Gastrocnemius medialis (tissue), 4 donors: Measurements from ENCODE around the gene HOTAIR. TPM values are rescaled to one million over a fixed set of nuclear protein-coding genes. Genes with fewer than 3 reads are reported as not detected.

Source experiments
- ATAC-seq, 2 donors: fragments of 150-250 bp; one replicate each; pipeline ENCODE4 v1.9.1; 2016
- DNase-seq, 2 donors: peaks; one replicate each; pipeline ENCODE4 v3.0.0-alpha.2; 2019
- H3K27ac ChIP-seq, 4 donors: fragments of 200-600 bp; sonication (generic); 1 replicate in 1 of 4; 2 replicates in 3 of 4; pipeline ENCODE4 v1.5.1; 2016 to 2018; ENCODE audit warnings: mild to moderate bottlenecking in 2 of 4, moderate library complexity in 1 of 4
- H3K27me3 ChIP-seq, 3 donors: fragments of 200-600 bp; sonication (generic) in 2 of 3; 1 replicate in 1 of 3; 2 replicates in 2 of 3; pipeline versions ENCODE4 v1.5.1 to v1.6.0; 2016 to 2019; ENCODE audit warnings: mild to moderate bottlenecking in 1 of 3, moderate library complexity in 1 of 3
- H3K36me3 ChIP-seq, 2 donors: fragments of 200-600 bp; sonication (generic) in 1 of 2; one replicate each; pipeline ENCODE4 v1.5.1; 2017 to 2018
- H3K4me1 ChIP-seq, 2 donors: fragments of 200-600 bp; sonication (generic) in 1 of 2; one replicate each; pipeline ENCODE4 v1.5.1; 2016 to 2017; ENCODE audit warnings: mild to moderate bottlenecking in 2 of 2
- H3K4me3 ChIP-seq, 4 donors: fragments of 200-600 bp; sonication (generic) in 3 of 4; 1 replicate in 1 of 4; 2 replicates in 3 of 4; pipeline ENCODE4 v1.5.1; 2016 to 2019; ENCODE audit warnings: mild to moderate bottlenecking in 2 of 4
- H3K9me3 ChIP-seq, 3 donors: fragments of 200-600 bp; sonication (generic) in 2 of 3; 1 replicate in 1 of 3; 2 replicates in 2 of 3; pipeline ENCODE4 v1.5.1; 2016 to 2019
- CTCF ChIP-seq, 5 experiments: fragments of 450-650 bp in 3 of 5; fragments of 200-600 bp in 2 of 5; sonication (generic) in 2 of 5; IDR thresholded peaks in 4 of 5; conservative IDR thresholded peaks in 1 of 5; 1 replicate in 4 of 5; 2 replicates in 1 of 5; pipeline ENCODE4 v1.5.1; 2016 to 2019; ENCODE audit warnings: antibody characterized with exemption in 5 of 5, mild to moderate bottlenecking in 3 of 5, moderate library complexity in 3 of 5
- POLR2A ChIP-seq, 2 donors: fragments of 450-650 bp; IDR thresholded peaks; one replicate each; pipeline ENCODE4 v1.6.1; 2017; ENCODE audit warnings: antibody characterized with exemption in 2 of 2, mild to moderate bottlenecking in 2 of 2, moderate library complexity in 2 of 2
- in situ Hi-C, 4 donors: fragments of 200-750 bp; cut with MboI; loops; one replicate each; pipeline versions ENCODE4 v1.15.0 to v1.8.0; 2017; ENCODE audit warnings: low sequenced_read_pairs in 4 of 4
- intact Hi-C: fragments of 100-400 bp; cut with DNase I; formaldehyde crosslinking; loops from one replicate; pipeline ENCODE4 v1.15.1; 2023; ENCODE audit warnings: low total_unique reads
- total RNA-seq, 4 donors: library from RNA; depleted of rRNA; stranded (reverse); fragments of >200 nt; gene quantifications; one replicate each; pipeline versions ENCODE4 v1.1.0 to v1.2.3, GENCODE V29; 2016

Gene HOTAIR
- total RNA-seq, 4 donors from 2014 or later, result 0.35 to 0.83 (median 0.56) TPM; not detected in 1

- peaks cover 89 to 100% (median 90%) of the 10 kb centered on the region in 3 donors for H3K27me3 ChIP-seq
- H3K27ac ChIP-seq, result peak within 1 kb of the TSS; percentile 67 to 81 (median 76)
- H3K36me3 ChIP-seq, result no peaks in the 10 kb centered on the region
- no peak for TF ChIP-seq CTCF (IDR thresholded peaks at IDR 0.05 in 4 of 5, conservative IDR thresholded peaks at IDR 0.05 in 1 of 5)
- no peak for TF ChIP-seq POLR2A (IDR thresholded peaks at IDR 0.05)
- ATAC-seq (peak in 1 of 2 donors; percentile 4), DNase-seq (no peak)
- in situ Hi-C loops, result no loop called here
- H3K9me3 ChIP-seq, result no peaks in the 10 kb centered on the region
- intact Hi-C loops, result no loop called here
- H3K4me3 ChIP-seq, result peak within 1 kb of the TSS; percentile 55 to 64 (median 61)
- H3K4me1 ChIP-seq, result peaks cover 7 to 26% of the 10 kb centered on the region in 2 donors
These were observed 2.0 kb downstream of the HOTAIR start, which contains the start of gene HOXC11 for GRCh38 chr12:53972722-53973235. Gene HOXC11, plus strand, starts transcription at chr12:53973126. Its CDS starts 116 bp downstream, at chr12:53973242.

GRCh38 chr12:53972152-53972702 lies 2.5 kb downstream of the HOTAIR start:
- no peaks in the 10 kb centered on the region for H3K9me3 ChIP-seq
- H3K27me3 ChIP-seq, result peaks cover 85 to 99% (median 89%) of the 10 kb centered on the region in 3 donors
- H3K36me3 ChIP-seq, result no peaks in the 10 kb centered on the region
- no peak for TF ChIP-seq POLR2A (IDR thresholded peaks at IDR 0.05)
- no peak for TF ChIP-seq CTCF (IDR thresholded peaks at IDR 0.05 in 4 of 5, conservative IDR thresholded peaks at IDR 0.05 in 1 of 5)
- intact Hi-C loops, result no loop called here
- peak in 1 of 2 donors; percentile 9 for ATAC-seq
- peak overlapping the region in 1 of 4 donors; percentile 81 for H3K27ac ChIP-seq
- in situ Hi-C loops, result no loop called here
- no peak for DNase-seq
- H3K4me1 ChIP-seq, result peaks cover 7 to 24% of the 10 kb centered on the region in 2 donors
- H3K4me3 ChIP-seq, result peak overlapping the region in 1 of 4 donors; percentile 64

GRCh38 chr12:53971686-53972085 lies 3.1 kb downstream of the HOTAIR start:
- H3K4me1 ChIP-seq, result peaks cover 7 to 24% of the 10 kb centered on the region in 2 donors
- no peaks in the 10 kb centered on the region for H3K9me3 ChIP-seq
- H3K36me3 ChIP-seq, result no peaks in the 10 kb centered on the region
- no peak overlapping the region for H3K27ac ChIP-seq
- no peak overlapping the region for H3K4me3 ChIP-seq
- in situ Hi-C loops (no loop called here), intact Hi-C loops (no loop called here)
- H3K27me3 ChIP-seq, result peaks cover 85 to 99% (median 89%) of the 10 kb centered on the region in 3 donors
- no peak for DNase-seq
- TF ChIP-seq CTCF (IDR thresholded peaks at IDR 0.05 in 4 of 5, conservative IDR thresholded peaks at IDR 0.05 in 1 of 5) (no peak), POLR2A (IDR thresholded peaks at IDR 0.05) (no peak)
- no peak for ATAC-seq

GRCh38 chr12:53971129-53971528 lies 3.6 kb downstream of the HOTAIR start:
- Histone ChIP-seq H3K4me3 (no peak overlapping the region), H3K9me3 (no peaks in the 10 kb centered on the region), H3K27me3 (peaks cover 85 to 99% (median 89%) of the 10 kb centered on the region in 3 donors), H3K4me1 (peaks cover 7 to 24% of the 10 kb centered on the region in 2 donors), H3K36me3 (no peaks in the 10 kb centered on the region), H3K27ac (no peak overlapping the region)
- intact Hi-C loops, result no loop called here
- no peak for ATAC-seq
- TF ChIP-seq CTCF (IDR thresholded peaks at IDR 0.05 in 4 of 5, conservative IDR thresholded peaks at IDR 0.05 in 1 of 5), result no peak
- no peak for TF ChIP-seq POLR2A (IDR thresholded peaks at IDR 0.05)
- DNase-seq, result no peak
- in situ Hi-C loops, result no loop called here
